Hepatocyte (in vitro differentiated cells): ENCODE results near the gene PPFIA4.

Source experiments
- CTCF ChIP-seq: fragments of 200-600 bp; sonication (generic); IDR thresholded peaks from 2 replicates; pipeline ENCODE4 v1.5.1; 2016; ENCODE audit warnings: antibody characterized with exemption, mild to moderate bottlenecking; ENCODE audit not compliant: poor library complexity
- EZH2 ChIP-seq: fragments of 200-600 bp; sonication (generic); IDR thresholded peaks from 2 replicates; pipeline ENCODE4 v1.6.1; 2016; ENCODE audit warnings: antibody characterized with exemption, mild to moderate bottlenecking, borderline replicate concordance

GRCh38 chr1:203017692-203018091, 8.6 kb upstream of the PPFIA4 start:
- TF ChIP-seq CTCF, result no peak
- no peak for TF ChIP-seq EZH2
